Sigmoid colon (tissue), 7 donors: ENCODE measurements around the gene GALNT17. TPM values are rescaled to one million over a fixed set of nuclear protein-coding genes. Genes with fewer than 3 reads are reported as not detected.
A peak's percentile ranks its signal among the peaks of the same experiment; 100 is the strongest.

ENCODE experiments used
- DNase-seq: peaks from one replicate; pipeline ENCODE4 v3.0.0-alpha.2; 2019
- H3K27ac ChIP-seq, 4 donors: fragments of 200-600 bp; sonication (generic); one replicate each; pipeline ENCODE4 v1.5.1; 2016 to 2019; ENCODE audit warnings: mild to moderate bottlenecking in 1 of 4
- H3K27me3 ChIP-seq, 3 donors: fragments of 200-600 bp; sonication (generic); one replicate each; pipeline ENCODE4 v1.5.1; 2019; ENCODE audit warnings: mild to moderate bottlenecking in 1 of 3
- H3K36me3 ChIP-seq, 4 donors: fragments of 200-600 bp; sonication (generic); one replicate each; pipeline ENCODE4 v1.5.1; 2016 to 2019
- H3K4me1 ChIP-seq, 4 donors: fragments of 200-600 bp; sonication (generic); one replicate each; pipeline ENCODE4 v1.5.1; 2017 to 2019
- H3K4me3 ChIP-seq, 4 donors: fragments of 200-600 bp; sonication (generic); one replicate each; pipeline ENCODE4 v1.5.1; 2017 to 2019; ENCODE audit warnings: mild to moderate bottlenecking in 2 of 4, moderate library complexity in 1 of 4
- H3K9me3 ChIP-seq, 4 donors: fragments of 200-600 bp in 3 of 4; sonication (generic) in 3 of 4; one replicate each; pipeline versions ENCODE4 v1.5.1 to v1.6.1; 2013 to 2019
- CTCF ChIP-seq, 4 experiments: fragments of 450-650 bp in 3 of 4; fragments of 200-600 bp in 1 of 4; IDR thresholded peaks; one replicate each; pipeline ENCODE4 v1.5.1; 2016 to 2019; ENCODE audit warnings: antibody characterized with exemption in 4 of 4, mild to moderate bottlenecking in 3 of 4, moderate library complexity in 2 of 4
- EP300 ChIP-seq, 4 donors: sonication (generic); formaldehyde crosslinking; IDR thresholded peaks; one replicate each; pipeline ENCODE4 v1.6.1; 2017; ENCODE audit warnings: antibody characterized with exemption in 4 of 4
- POLR2A ChIP-seq, 2 donors: fragments of 450-650 bp; IDR thresholded peaks; one replicate each; pipeline ENCODE4 v1.6.1; 2016; ENCODE audit warnings: antibody characterized with exemption in 2 of 2, mild to moderate bottlenecking in 2 of 2, moderate library complexity in 2 of 2
- POLR2AphosphoS5 ChIP-seq, 4 donors: sonication (generic); formaldehyde crosslinking; IDR thresholded peaks; one replicate each; pipeline ENCODE4 v1.6.1; 2017; ENCODE audit warnings: antibody characterized with exemption in 4 of 4
- WGBS, 2 donors: extraction: QIAGEN DNeasy Blood & Tissue Kit; methylation state at CpG; one replicate each; pipeline ENCODE4 v1.1.7; 2013; 5-methylcytosine and 5-hydroxymethylcytosine counted together
- intact Hi-C: fragments of 100-400 bp; cut with DNase I; formaldehyde crosslinking; loops from one replicate; pipeline ENCODE4 v1.15.1; 2023
- polyA plus RNA-seq, 3 donors: library from polyadenylated mRNA; stranded (reverse); fragments of 200-250 nt; gene quantifications; one replicate each; pipeline ENCODE4 v1.2.3, GENCODE V29; 2013
- total RNA-seq, 4 donors: library from RNA; depleted of rRNA; stranded (reverse); fragments of >200 nt; gene quantifications; one replicate each; pipeline ENCODE4 v1.1.0, GENCODE V29; 2016
- donor health status: healthy with polysubstance abuse.
- donor health status: Bipolar disorder and iron deficiency.
- donor health status: healthy.

The GALNT17 gene
- total and polyA plus RNA-seq, 7 donors = 1.8 to 45.4 (median 15.1) TPM; not detected in 1

DNA sequence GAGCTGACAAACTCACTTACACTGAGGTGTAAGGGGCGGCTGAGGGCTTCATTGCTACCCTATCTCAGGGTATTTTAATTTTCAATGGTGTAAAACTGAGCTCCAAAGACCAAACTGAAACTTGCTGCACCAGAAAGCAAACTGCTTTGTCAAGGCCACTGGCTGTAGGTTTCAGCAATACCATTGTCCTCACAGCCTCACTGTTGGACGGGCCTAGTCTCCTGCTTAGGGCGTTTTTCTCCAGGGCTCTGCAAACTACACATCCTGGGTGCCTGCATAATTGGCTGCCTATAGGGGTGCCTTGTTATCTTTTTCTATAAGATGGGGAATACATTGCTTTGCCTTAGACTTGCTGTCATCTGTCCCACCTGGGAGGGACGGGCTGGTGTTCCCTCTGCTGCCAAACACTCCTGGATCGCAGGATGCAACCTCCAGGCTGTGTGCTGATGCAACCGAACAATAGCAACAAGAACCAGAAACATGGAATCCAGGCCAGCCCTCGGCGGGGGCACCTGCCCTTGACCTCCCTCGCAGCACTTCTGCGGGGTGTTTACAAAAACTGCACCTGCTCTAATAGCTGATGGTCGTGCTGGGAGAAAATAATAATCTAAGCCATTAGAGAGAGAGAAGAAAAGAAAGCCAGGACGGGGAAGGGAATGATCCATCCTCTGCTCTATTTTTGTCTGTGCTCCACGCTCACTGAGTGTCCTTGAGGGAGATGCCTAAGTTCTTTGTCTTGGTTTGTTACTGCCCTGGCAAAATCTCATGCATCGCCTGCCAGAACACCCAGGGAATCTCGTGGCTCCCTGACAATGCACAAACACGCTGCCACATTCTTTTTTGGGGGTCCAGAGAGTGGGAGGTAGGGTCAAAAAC, 104.5 kb downstream of the GALNT17 start:
- Histone ChIP-seq H3K27me3 (no peaks in the 10 kb centered on the region), H3K4me3 (no peak overlapping the region), H3K4me1 (peaks cover 0 to 49% (median 46%) of the 10 kb centered on the region in 4 donors), H3K9me3 (no peaks in the 10 kb centered on the region), H3K36me3 (no peaks in the 10 kb centered on the region), H3K27ac (peak overlapping the region; percentile 67 to 90 (median 82))
- peak; percentile 70 for DNase-seq
- WGBS, 2 donors = 49 to 64% methylated on average over 16 of the region's 16 CpGs
- intact Hi-C loops = loop anchor here (5.0 to 10.0 kb wide), 4 partner anchors 71 to 498 kb away; partner anchors contain the start of gene GALNT17
- no peak for TF ChIP-seq CTCF (IDR thresholded peaks at IDR 0.05)
- TF ChIP-seq POLR2A (IDR thresholded peaks at IDR 0.05) = no peak
- peak in 2 of 4 donors; percentile 33 to 37 for TF ChIP-seq POLR2AphosphoS5 (IDR thresholded peaks at IDR 0.05)
- TF ChIP-seq EP300 (IDR thresholded peaks at IDR 0.05) = peak in 1 of 4 donors; percentile 25

DNA sequence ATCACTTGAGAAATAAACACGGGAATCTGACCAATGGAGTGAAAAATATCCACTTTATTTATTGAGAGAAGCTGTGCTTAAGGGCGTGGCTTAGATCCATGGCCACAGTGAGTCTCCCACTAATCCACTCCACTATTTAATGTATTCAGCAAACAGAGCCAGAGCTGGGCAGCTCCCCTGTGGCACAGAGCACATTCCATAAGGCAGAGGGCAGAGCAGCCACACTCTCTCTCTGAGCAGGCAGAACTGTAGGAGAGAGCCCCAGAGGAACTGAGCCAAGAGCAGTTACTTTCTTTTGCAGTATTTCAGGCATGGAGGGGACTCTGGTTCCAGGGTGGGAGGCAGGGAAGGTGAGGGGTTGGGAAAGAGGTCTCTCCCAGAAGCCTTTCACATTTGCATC, 106.0 kb downstream of the GALNT17 start:
- H3K27me3 ChIP-seq = no peaks in the 10 kb centered on the region
- intact Hi-C loops = loop anchor here (5.0 to 10.0 kb wide), 4 partner anchors 69 to 497 kb away; partner anchors contain the start of gene GALNT17
- no peaks in the 10 kb centered on the region for H3K36me3 ChIP-seq
- peak; percentile 79 for DNase-seq
- 49 to 60% methylated on average over 2 of the region's 2 CpGs for WGBS, 2 donors
- no peaks in the 10 kb centered on the region for H3K9me3 ChIP-seq
- peaks cover 0 to 49% (median 46%) of the 10 kb centered on the region in 4 donors for H3K4me1 ChIP-seq
- H3K4me3 ChIP-seq = no peak overlapping the region
- H3K27ac ChIP-seq = peak overlapping the region; percentile 67 to 90 (median 82)
- TF ChIP-seq CTCF (IDR thresholded peaks at IDR 0.05) = peak in 3 of 4 experiments; percentile 14 to 49 (median 34)
- no peak for TF ChIP-seq POLR2A (IDR thresholded peaks at IDR 0.05)
- TF ChIP-seq POLR2AphosphoS5 (IDR thresholded peaks at IDR 0.05) = peak in 1 of 4 donors; percentile 28
- TF ChIP-seq EP300 (IDR thresholded peaks at IDR 0.05) = no peak

GRCh38 chr7:71238581-71239295, 106.8 kb downstream of the GALNT17 start:
- Histone ChIP-seq H3K36me3 (no peaks in the 10 kb centered on the region), H3K9me3 (no peaks in the 10 kb centered on the region), H3K27ac (peak overlapping the region; percentile 67 to 90 (median 82)), H3K27me3 (no peaks in the 10 kb centered on the region), H3K4me1 (peaks cover 0 to 50% (median 48%) of the 10 kb centered on the region in 4 donors), H3K4me3 (no peak overlapping the region)
- WGBS, 2 donors = 67 to 78% methylated on average over 7 of the region's 7 CpGs
- no peak for TF ChIP-seq POLR2AphosphoS5 (IDR thresholded peaks at IDR 0.05)
- no peak for TF ChIP-seq POLR2A (IDR thresholded peaks at IDR 0.05)
- no peak for DNase-seq
- intact Hi-C loops = loop anchor here (5.0 to 10.0 kb wide), 4 partner anchors 69 to 496 kb away; partner anchors contain the start of gene GALNT17

GRCh38 chr7:71239586-71240268, 107.8 kb downstream of the GALNT17 start:
- intact Hi-C loops = loop anchor here (5.0 to 10.0 kb wide), 4 partner anchors 68 to 495 kb away; partner anchors contain the start of gene GALNT17
- no peaks in the 10 kb centered on the region for H3K27me3 ChIP-seq
- H3K27ac ChIP-seq = peak overlapping the region; percentile 67 to 90 (median 82)
- H3K4me3 ChIP-seq = no peak overlapping the region
- peaks cover 0 to 58% (median 54%) of the 10 kb centered on the region in 4 donors for H3K4me1 ChIP-seq
- WGBS, 2 donors = 69 to 72% methylated on average over 8 of the region's 8 CpGs
- no peak for DNase-seq
- H3K36me3 ChIP-seq = no peaks in the 10 kb centered on the region
- TF ChIP-seq POLR2AphosphoS5 (IDR thresholded peaks at IDR 0.05) = peak in 1 of 4 donors; percentile 10
- TF ChIP-seq EP300 (IDR thresholded peaks at IDR 0.05) = peak in 1 of 4 donors; percentile 16
- TF ChIP-seq CTCF (IDR thresholded peaks at IDR 0.05) = no peak
- no peak for TF ChIP-seq POLR2A (IDR thresholded peaks at IDR 0.05)
- no peaks in the 10 kb centered on the region for H3K9me3 ChIP-seq
